GM12878 (cell line): ENCODE measurements around the gene BICD1. TPM values are rescaled to one million over a fixed set of nuclear protein-coding genes. Genes with fewer than 3 reads are reported as not detected.

Experiments used
- ATAC-seq: fragments of 200-7000 bp; cut with Tn5 transposase; 3 replicates; pipeline ENCODE4 v1.9.1; 2020; ENCODE audit warnings: mild to moderate bottlenecking, moderate library complexity
- BruUV-seq: library from RNA; stranded (reverse); fragments of 400-500 nt; replicated peaks from 2 replicates; lab custom pipeline; 2021; lab: Mats Ljungman, UMichigan
- CTCF ChIA-PET: fragments of 300-600 bp; sonication (Branson Sonifier 250); formaldehyde crosslinking; extraction: SDS; loops from one replicate; lab custom pipeline; 2021; ENCODE audit warnings: inconsistent platforms; lab: Yijun Ruan, JAX
- POLR2A ChIA-PET: fragments of 350-600 bp; formaldehyde crosslinking; extraction: SDS; loops from one replicate; lab custom pipeline; 2021; ENCODE audit warnings: inconsistent platforms; lab: Charles Lee
- RAD21 ChIA-PET: fragments of 300-600 bp; sonication (Branson Sonifier 250); formaldehyde crosslinking; loops from one replicate; lab custom pipeline; 2023; ENCODE audit warnings: antibody characterized with exemption; ENCODE audit not compliant: unreplicated experiment; lab: Charles Lee
- SMC1A ChIA-PET: fragments of 300-600 bp; sonication (Branson Sonifier 250); formaldehyde crosslinking; loops from one replicate; lab custom pipeline; 2023; ENCODE audit not compliant: unreplicated experiment, uncharacterized antibody; lab: Charles Lee
- DNase-seq: peaks from one replicate; pipeline ENCODE4 v3.0.0-alpha.2; 2011; ENCODE audit warnings: low read depth, low spot score
- FAIRE-seq: peaks from 3 replicates; lab custom pipeline; 2011; peaks lifted over from hg19 to GRCh38; lab: Jason Lieb, UNC
- H2AFZ ChIP-seq: 2 replicates; pipeline ENCODE4 v1.6.0; 2011; ENCODE audit warnings: low read depth, low read length, control low read depth; ENCODE audit not compliant: control insufficient read depth
- H3K27ac ChIP-seq: 2 replicates; pipeline ENCODE4 v1.5.1; 2011; ENCODE audit warnings: control low read depth; ENCODE audit not compliant: control insufficient read depth, insufficient read depth
- H3K27me3 ChIP-seq, 2 experiments: replicated peaks in 1 of 2; 2 replicates each; pipeline versions ENCODE4 v1.6.0 to v1.6.1; 2011; ENCODE audit warnings: low read length in 1 of 2; ENCODE audit not compliant: control insufficient read depth in 2 of 2, insufficient read depth in 2 of 2
- H3K36me3 ChIP-seq, 2 experiments: 2 replicates each; pipeline ENCODE4 v1.5.1; 2011; ENCODE audit warnings: low read length in 1 of 2; ENCODE audit not compliant: control insufficient read depth in 2 of 2, insufficient read depth in 2 of 2
- H3K4me1 ChIP-seq: 2 replicates; pipeline ENCODE4 v1.6.1; 2011; ENCODE audit warnings: mild to moderate bottlenecking, low read length, moderate library complexity, mixed read lengths; ENCODE audit not compliant: control insufficient read depth, insufficient read depth
- H3K4me2 ChIP-seq: 2 replicates; pipeline ENCODE4 v1.6.0; 2011; ENCODE audit warnings: control low read depth; ENCODE audit not compliant: control insufficient read depth, insufficient read depth
- H3K4me3 ChIP-seq: fragments of 200-600 bp; sonication (generic); 2 replicates; pipeline ENCODE4 v1.5.1; 2016
- H3K79me2 ChIP-seq: 2 replicates; pipeline ENCODE4 v1.6.0; 2011; ENCODE audit warnings: low read length; ENCODE audit not compliant: control insufficient read depth, insufficient read depth
- H3K9ac ChIP-seq: 2 replicates; pipeline ENCODE4 v1.8.0; 2011; ENCODE audit warnings: low read length, control low read depth, mixed read lengths; ENCODE audit not compliant: control insufficient read depth, insufficient read depth
- H3K9me3 ChIP-seq: replicated peaks from 3 replicates; pipeline ENCODE4 v1.5.1; 2011; ENCODE audit warnings: mild to moderate bottlenecking, low read length; ENCODE audit not compliant: control insufficient read depth, insufficient read depth
- H4K20me1 ChIP-seq: 2 replicates; pipeline ENCODE4 v1.6.0; 2011; ENCODE audit not compliant: control insufficient read depth, insufficient read depth
- BACH1 ChIP-seq: fragments of 450-650 bp; IDR thresholded peaks from 2 replicates; pipeline ENCODE4 v1.6.1; 2017; ENCODE audit warnings: mild to moderate bottlenecking, borderline replicate concordance
- IRF5 ChIP-seq: fragments of 450-650 bp; IDR thresholded peaks from 2 replicates; pipeline ENCODE4 v1.6.1; 2017; ENCODE audit warnings: borderline replicate concordance
- KDM1A ChIP-seq: fragments of 200-600 bp; sonication (generic); IDR thresholded peaks from 2 replicates; pipeline ENCODE4 v1.6.1; 2016; ENCODE audit warnings: borderline replicate concordance
- MEF2A ChIP-seq: IDR thresholded peaks from 2 replicates; pipeline ENCODE4 v1.6.1; 2011; ENCODE audit warnings: low read depth, mild to moderate bottlenecking, low read length, moderate library complexity; ENCODE audit not compliant: insufficient read depth
- NKRF ChIP-seq: fragments of 450-650 bp; conservative IDR thresholded peaks from 2 replicates; pipeline ENCODE4 v1.6.1; 2017; ENCODE audit warnings: mild to moderate bottlenecking, moderate library complexity
- SIN3A ChIP-seq: IDR thresholded peaks from 2 replicates; pipeline ENCODE4 v1.6.1; 2012; ENCODE audit warnings: low read depth, low read length, improper control_type of control experiment
- TARDBP ChIP-seq: IDR thresholded peaks from 2 replicates; pipeline ENCODE4 v1.6.1; 2016; ENCODE audit warnings: borderline replicate concordance
- TCF3 ChIP-seq: IDR thresholded peaks from 2 replicates; pipeline ENCODE4 v1.6.1; 2012; ENCODE audit warnings: low read depth, mild to moderate bottlenecking, low read length, borderline replicate concordance; ENCODE audit not compliant: insufficient read depth
- ZBTB40 ChIP-seq: fragments of 450-650 bp; IDR thresholded peaks from 2 replicates; pipeline ENCODE4 v1.6.1; 2016; ENCODE audit warnings: mild to moderate bottlenecking, moderate library complexity, borderline replicate concordance
- WGBS: methylation state at CpG from one replicate; pipeline ENCODE4 v1.1.6; 2016; ENCODE audit warnings: low lambda C conversion rate; ENCODE audit not compliant: insufficient replicate concordance, insufficient coverage; ENCODE audit errors: missing lambda C conversion rate; 5-methylcytosine and 5-hydroxymethylcytosine counted together
- in situ Hi-C: fragments of 300-500 bp; cut with MboI; formaldehyde crosslinking; loops from 9 replicates; pipeline ENCODE4 v1.14.3; 2018; ENCODE audit warnings: mixed read lengths
- intact Hi-C: fragments of 100-400 bp; cut with micrococcal nuclease; formaldehyde crosslinking; loops from one replicate; pipeline ENCODE4 v1.14.2; 2022; ENCODE audit not compliant: unreplicated experiment
- polyA plus RNA-seq, 11 experiments: library from polyadenylated mRNA; depleted of rRNA in 4 of 11; unstranded in 6 of 11; stranded (reverse) in 5 of 11; fragments of >200 nt; fragmentation: Nextera tagmentation in 4 of 11; fragmentation: Illumina TruSeq in 1 of 11; extraction: Ambion mirVana in 4 of 11; extraction: Trizol in 1 of 11; gene quantifications; 1 replicate in 1 of 11; 2 replicates in 10 of 11; pipeline versions ENCODE4 v1.2.1 to v1.2.3, GENCODE V29; 2011 to 2016; ENCODE audit warnings: inconsistent platforms in 2 of 11, missing spikeins in 2 of 11, low read depth in 1 of 11
- total RNA-seq, 4 experiments: library from RNA; depleted of rRNA in 3 of 4; stranded (reverse); fragments of >200 nt in 3 of 4; fragmentation: Illumina TruSeq in 1 of 4; extraction: Trizol in 1 of 4; gene quantifications; 2 replicates each; pipeline versions ENCODE4 v1.2.1 to v1.2.3, GENCODE V29; 2013 to 2021

The BICD1 gene
- total and polyA plus RNA-seq, 10 of the 15 experiments (the other 5 are each of a cell fraction or from before 2014, with no cell fraction given) = 4.7 to 32.5 (median 14.4) TPM

GRCh38 chr12:32379213-32379612 lies 272.6 kb downstream of the BICD1 start:
- H2AFZ ChIP-seq = no peak overlapping the region
- ATAC-seq (no peak), FAIRE-seq (no peak), DNase-seq (no peak)
- no peak overlapping the region for H3K4me2 ChIP-seq
- no TSS peak for BruUV-seq
- no peaks in the 10 kb centered on the region for H3K36me3 ChIP-seq
- intact Hi-C loops = no loop called here
- ChIA-PET SMC1A (no interaction called here), POLR2A (no interaction called here)
- no peaks in the 10 kb centered on the region for H3K27me3 ChIP-seq
- H3K9ac ChIP-seq = no peak overlapping the region
- no peak overlapping the region for H3K27ac ChIP-seq
- 89% methylated on average over 10 of the region's 10 CpGs for WGBS
- TF ChIP-seq TARDBP = no peak
- TF ChIP-seq, all 136 proteins: peak for 0
- ChIA-PET RAD21 (interaction anchor here (0.5 to 1.9 kb wide), 2 partner anchors 63 to 377 kb away, joined by 4 to 6 read pairs; partner anchors contain the start of gene YARS2), CTCF (interaction anchor here (1.1 kb wide), 2 partner anchors 14 to 726 kb away, joined by 4 to 5 read pairs; no protein-coding TSS in a partner anchor)
- Histone ChIP-seq H3K4me3 (no peak overlapping the region), H4K20me1 (no peaks in the 10 kb centered on the region), H3K4me1 (no peaks in the 10 kb centered on the region), H3K79me2 (no peaks in the 10 kb centered on the region), H3K9me3 (no peaks in the 10 kb centered on the region)
- in situ Hi-C loops = no loop called here

GRCh38 chr12:32379667-32380066 lies 273.0 kb downstream of the BICD1 start:
- WGBS = 89% methylated on average over 8 of the region's 8 CpGs
- TF ChIP-seq ZBTB40 = no peak
- no peak for TF ChIP-seq SIN3A
- TF ChIP-seq IRF5 = no peak
- no peak for TF ChIP-seq KDM1A
- no peak for TF ChIP-seq TCF3
- no peak for TF ChIP-seq NKRF
- no peak for TF ChIP-seq BACH1
- TF ChIP-seq MEF2A = no peak

More at GRCh38 chr12:32379667-32380066, 273.0 kb downstream of the BICD1 start:
- ChIA-PET SMC1A (no interaction called here), CTCF (interaction anchor here (1.1 kb wide), 1 partner anchor 14 kb away, joined by 4 read pairs; no protein-coding TSS in a partner anchor), POLR2A (no interaction called here), RAD21 (interaction anchor here (0.5 kb wide), 1 partner anchor 62 kb away, joined by 4 read pairs; no protein-coding TSS in a partner anchor)
- FAIRE-seq = no peak
- Histone ChIP-seq H2AFZ (no peak overlapping the region), H3K36me3 (no peaks in the 10 kb centered on the region), H3K79me2 (no peaks in the 10 kb centered on the region), H3K9me3 (no peaks in the 10 kb centered on the region), H3K4me1 (no peaks in the 10 kb centered on the region), H3K27ac (no peak overlapping the region), H3K27me3 (no peaks in the 10 kb centered on the region), H3K4me2 (no peak overlapping the region), H3K9ac (no peak overlapping the region), H3K4me3 (no peak overlapping the region), H4K20me1 (no peaks in the 10 kb centered on the region)
- in situ Hi-C loops = no loop called here
- no peak for DNase-seq
- ATAC-seq = no peak
- BruUV-seq = no TSS peak
- intact Hi-C loops = no loop called here
